GM19035 (cell line): ENCODE measurements around the gene IGF2BP1.

Source experiments
- ATAC-seq: cut with Tn5 transposase; IDR thresholded peaks from one replicate; pipeline ENCODE4 v1.9.1; 2021; ENCODE audit not compliant: unreplicated experiment

Gene IGF2BP1

GRCh38 chr17:48997103-48997826 lies at the start of gene IGF2BP1:
Gene IGF2BP1, plus strand, starts transcription at chr17:48997385. Its CDS starts 361 bp downstream, at chr17:48997746.
- ATAC-seq: no peak

- ATAC-seq: no peak
These were observed 45.6 kb upstream of the IGF2BP1 start for GRCh38 chr17:48951572-48951971.

GRCh38 chr17:48952904-48953303 lies 44.3 kb upstream of the IGF2BP1 start:
- ATAC-seq: no peak

GRCh38 chr17:48954300-48954755 lies 42.9 kb upstream of the IGF2BP1 start:
- no peak for ATAC-seq

GRCh38 chr17:48960834-48961515 lies 36.2 kb upstream of the IGF2BP1 start:
- no peak for ATAC-seq

- no peak for ATAC-seq
These were observed 35.5 kb upstream of the IGF2BP1 start for GRCh38 chr17:48961516-48962233.

GRCh38 chr17:48970224-48970623 lies 27.0 kb upstream of the IGF2BP1 start:
- ATAC-seq: no peak

GRCh38 chr17:48970865-48971687 lies 26.1 kb upstream of the IGF2BP1 start:
- no peak for ATAC-seq

GRCh38 chr17:48972749-48973097 lies 24.5 kb upstream of the IGF2BP1 start:
- ATAC-seq: no peak

GRCh38 chr17:48973806-48974205 lies 23.4 kb upstream of the IGF2BP1 start:
- ATAC-seq: no peak

GRCh38 chr17:48981927-48982539 lies 15.2 kb upstream of the IGF2BP1 start:
- ATAC-seq: no peak

- ATAC-seq: no peak
These were observed 11.5 kb upstream of the IGF2BP1 start for GRCh38 chr17:48985436-48986245.

GRCh38 chr17:48989100-48989499 lies 8.1 kb upstream of the IGF2BP1 start:
- ATAC-seq: no peak

- no peak for ATAC-seq
These were observed 6.3 kb upstream of the IGF2BP1 start for GRCh38 chr17:48990882-48991357.

GRCh38 chr17:48992444-48992843 lies 4.7 kb upstream of the IGF2BP1 start:
- no peak for ATAC-seq

GRCh38 chr17:48993305-48993704 lies 3.9 kb upstream of the IGF2BP1 start:
- no peak for ATAC-seq

- no peak for ATAC-seq
These were observed 3.2 kb upstream of the IGF2BP1 start for GRCh38 chr17:48993951-48994350.

- ATAC-seq: no peak
These were observed 2.5 kb upstream of the IGF2BP1 start for GRCh38 chr17:48994549-48995303.
